ENCODE results near the gene RASSF1.

RASSF1 gene

GRCh38 chr3:50341537-50341936 is 901 bp upstream of the RASSF1 start:
- Mint-ChIP-seq H3K4me3 (peak overlapping the region; percentile 89), H3K27ac (peak overlapping the region; percentile 99), H3K9me3 (no peaks in the 10 kb centered on the region), H3K36me3 (peaks cover 16% of the 10 kb centered on the region), H3K4me1 (peaks cover 49% of the 10 kb centered on the region), H3K27me3 (no peaks in the 10 kb centered on the region)
- no peak for ATAC-seq

DNA sequence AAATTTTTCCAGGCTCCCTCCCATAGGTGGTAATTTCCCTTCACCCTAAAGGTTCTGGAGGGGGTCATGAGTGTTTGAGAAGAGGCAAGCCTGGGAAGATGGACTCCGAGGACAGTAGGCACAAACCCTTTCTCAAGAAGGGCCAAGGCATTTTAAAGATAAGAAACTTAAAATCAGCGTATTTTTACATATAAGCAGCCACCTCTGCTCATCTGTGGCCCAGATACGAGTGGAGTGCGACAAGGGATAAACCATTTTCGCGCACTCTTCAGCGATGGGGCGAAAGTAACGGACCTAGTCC is 539 bp downstream of the RASSF1 start:
- H3K4me1 Mint-ChIP-seq, result peaks cover 51% of the 10 kb centered on the region

GRCh38 chr3:50339485-50340146 is 1.0 kb downstream of the RASSF1 start:
- H3K9me3 Mint-ChIP-seq, result no peaks in the 10 kb centered on the region
- no peaks in the 10 kb centered on the region for H3K27me3 Mint-ChIP-seq
- peaks cover 52% of the 10 kb centered on the region for H3K4me1 Mint-ChIP-seq
- peak overlapping the region; percentile 99 for H3K27ac Mint-ChIP-seq
- H3K4me3 Mint-ChIP-seq, result peak overlapping the region; percentile 89
- no peak for ATAC-seq
- peaks cover 18% of the 10 kb centered on the region for H3K36me3 Mint-ChIP-seq

More for the DNA sequence above, 539 bp downstream of the RASSF1 start:
- peaks cover 18% of the 10 kb centered on the region for H3K36me3 Mint-ChIP-seq
- H3K27me3 Mint-ChIP-seq, result no peaks in the 10 kb centered on the region
- no peaks in the 10 kb centered on the region for H3K9me3 Mint-ChIP-seq
- H3K27ac Mint-ChIP-seq, result peak overlapping the region; percentile 99
- H3K4me3 Mint-ChIP-seq, result peak overlapping the region; percentile 89
- no peak for ATAC-seq

- no peaks in the 10 kb centered on the region for H3K9me3 Mint-ChIP-seq
- H3K4me1 Mint-ChIP-seq, result peaks cover 56% of the 10 kb centered on the region
- peaks cover 18% of the 10 kb centered on the region for H3K36me3 Mint-ChIP-seq
- H3K27me3 Mint-ChIP-seq, result no peaks in the 10 kb centered on the region
- peak overlapping the region; percentile 89 for H3K4me3 Mint-ChIP-seq
- H3K27ac Mint-ChIP-seq, result peak overlapping the region; percentile 99
- no peak for ATAC-seq
Observed at GRCh38 chr3:50338965-50339364, 1.7 kb downstream of the RASSF1 start.

DNA sequence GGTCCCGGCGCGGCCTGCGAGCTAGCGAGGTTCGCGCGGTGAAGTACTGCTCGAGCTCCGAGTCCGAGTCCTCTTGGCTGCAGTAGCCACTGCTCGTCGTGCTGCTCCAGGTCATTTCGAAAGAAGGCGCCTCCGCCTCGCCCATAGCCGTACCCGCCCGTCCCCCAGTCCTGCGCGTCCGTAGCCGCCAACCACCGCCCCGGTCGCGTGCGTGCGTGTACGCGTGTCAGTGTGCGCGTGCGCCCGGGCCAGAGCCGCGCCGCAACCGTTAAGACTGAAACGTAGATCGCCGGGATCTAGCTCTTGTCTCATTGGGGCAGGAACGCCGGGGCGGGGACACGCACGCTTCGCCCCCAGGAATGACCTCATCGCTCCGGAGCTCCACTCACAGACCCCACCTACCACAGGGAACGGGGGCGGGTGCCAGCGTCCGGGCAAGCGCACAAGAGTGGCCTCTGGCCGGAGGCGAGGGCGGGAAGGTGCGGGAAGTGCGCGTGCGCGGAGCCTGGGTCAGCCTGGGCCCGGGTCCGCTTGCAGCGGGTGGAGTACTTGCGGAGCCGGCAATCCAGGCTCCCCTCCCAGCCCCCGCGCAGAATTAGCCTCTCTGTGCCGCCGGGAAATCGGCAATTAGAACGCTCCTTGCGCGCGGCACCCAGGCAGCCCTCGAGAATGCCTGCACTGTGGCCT is 3.3 kb downstream of the RASSF1 start:
- Mint-ChIP-seq H3K36me3 (peaks cover 21% of the 10 kb centered on the region), H3K27ac (peak overlapping the region; percentile 99), H3K4me1 (peaks cover 53% of the 10 kb centered on the region), H3K27me3 (no peaks in the 10 kb centered on the region), H3K9me3 (no peaks in the 10 kb centered on the region), H3K4me3 (peak overlapping the region; percentile 89)
- ATAC-seq, result peak; percentile 91

GRCh38 chr3:50336452-50337174 is 4.0 kb downstream of the RASSF1 start:
- peak; percentile 51 for ATAC-seq
- no peaks in the 10 kb centered on the region for H3K27me3 Mint-ChIP-seq

DNA sequence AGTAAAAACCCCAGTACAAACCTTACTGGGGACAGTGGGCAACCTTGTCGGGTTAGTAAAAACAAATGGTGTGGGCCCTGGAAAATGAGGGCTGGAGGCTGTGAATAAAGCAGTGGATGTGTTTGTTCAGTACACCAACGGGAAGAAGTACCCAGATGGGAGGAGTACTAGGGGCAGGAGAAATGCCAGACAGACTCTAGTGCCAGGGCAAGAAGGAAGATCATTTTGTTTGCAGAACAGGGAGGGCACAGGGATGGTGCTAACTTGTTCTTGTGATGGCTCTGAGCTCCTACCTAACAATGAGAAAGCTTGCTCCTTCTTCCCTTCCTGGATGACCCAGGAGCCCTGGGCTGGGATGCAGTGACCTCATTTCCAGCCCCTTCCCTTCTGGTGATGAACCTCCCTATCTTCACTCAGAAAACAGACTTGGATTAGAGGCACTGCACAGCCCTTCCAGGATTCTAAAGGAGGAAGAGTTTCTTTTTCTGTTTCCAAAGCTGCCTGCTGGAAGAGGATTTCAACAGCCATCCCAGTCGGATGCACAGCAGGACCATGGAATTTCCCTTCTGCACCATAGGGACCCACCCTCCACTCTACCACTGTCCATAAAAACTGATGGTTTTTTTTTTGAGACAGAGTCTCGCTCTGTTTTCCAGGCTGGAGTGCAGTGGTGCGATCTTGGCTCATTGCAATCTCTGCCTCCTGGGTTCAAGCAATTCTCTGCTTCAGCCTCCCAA is 6.1 kb downstream of the RASSF1 start:
- Mint-ChIP-seq H3K9me3 (no peaks in the 10 kb centered on the region), H3K27ac (no peak overlapping the region), H3K36me3 (peaks cover 33% of the 10 kb centered on the region), H3K4me3 (no peak overlapping the region), H3K4me1 (peaks cover 42% of the 10 kb centered on the region), H3K27me3 (no peaks in the 10 kb centered on the region)
- no peak for ATAC-seq

More at GRCh38 chr3:50336452-50337174, 4.0 kb downstream of the RASSF1 start:
- no peaks in the 10 kb centered on the region for H3K9me3 Mint-ChIP-seq
- peak overlapping the region; percentile 99 for H3K27ac Mint-ChIP-seq
- peaks cover 25% of the 10 kb centered on the region for H3K36me3 Mint-ChIP-seq
- peak overlapping the region; percentile 89 for H3K4me3 Mint-ChIP-seq
- H3K4me1 Mint-ChIP-seq, result peaks cover 53% of the 10 kb centered on the region

DNA sequence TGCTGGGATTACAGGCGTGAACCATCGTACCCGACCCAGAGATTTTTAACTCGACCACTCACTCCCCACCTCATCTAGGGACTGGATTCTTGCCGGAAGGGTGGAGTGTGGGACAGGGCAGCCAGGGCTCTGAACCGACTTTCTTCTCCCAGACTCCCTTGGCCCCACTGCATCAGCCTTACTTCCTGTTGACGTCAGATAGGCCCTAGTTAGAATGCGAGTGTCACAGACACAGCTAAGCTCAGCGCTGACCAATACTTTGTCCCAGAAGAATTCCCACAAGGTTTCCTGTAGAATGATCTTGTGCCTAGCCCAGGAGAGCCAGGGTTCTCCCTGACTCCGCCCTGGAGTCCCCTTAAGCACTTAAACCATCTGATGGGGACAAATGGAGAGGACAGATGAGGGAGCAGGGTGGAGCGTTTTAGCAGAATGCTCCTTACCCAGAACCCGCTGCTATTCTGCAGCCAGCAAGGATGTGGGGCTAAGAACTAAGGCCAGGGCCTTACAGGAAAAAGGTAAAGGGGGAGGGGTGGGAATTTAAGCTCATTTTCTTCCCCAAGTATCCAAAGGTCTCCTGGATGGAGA is 6.8 kb downstream of the RASSF1 start:
- peaks cover 27% of the 10 kb centered on the region for H3K36me3 Mint-ChIP-seq
- no peaks in the 10 kb centered on the region for H3K9me3 Mint-ChIP-seq
- H3K4me1 Mint-ChIP-seq, result peaks cover 35% of the 10 kb centered on the region
- no peak overlapping the region for H3K4me3 Mint-ChIP-seq
- no peak overlapping the region for H3K27ac Mint-ChIP-seq
- ATAC-seq, result no peak
- H3K27me3 Mint-ChIP-seq, result no peaks in the 10 kb centered on the region

- H3K27me3 Mint-ChIP-seq, result no peaks in the 10 kb centered on the region
- H3K27ac Mint-ChIP-seq, result no peak overlapping the region
- H3K4me1 Mint-ChIP-seq, result peaks cover 43% of the 10 kb centered on the region
- no peak for ATAC-seq
- no peaks in the 10 kb centered on the region for H3K9me3 Mint-ChIP-seq
- no peak overlapping the region for H3K4me3 Mint-ChIP-seq
- peaks cover 19% of the 10 kb centered on the region for H3K36me3 Mint-ChIP-seq
Observed at GRCh38 chr3:50331364-50331907, 9.2 kb downstream of the RASSF1 start.

- no peak overlapping the region for H3K27ac Mint-ChIP-seq
- peaks cover 41% of the 10 kb centered on the region for H3K4me1 Mint-ChIP-seq
- no peaks in the 10 kb centered on the region for H3K27me3 Mint-ChIP-seq
- no peak overlapping the region for H3K4me3 Mint-ChIP-seq
- H3K9me3 Mint-ChIP-seq, result no peaks in the 10 kb centered on the region
- no peak for ATAC-seq
- H3K36me3 Mint-ChIP-seq, result peaks cover 20% of the 10 kb centered on the region
Observed at GRCh38 chr3:50330330-50330729, 10.3 kb downstream of the RASSF1 start.

GRCh38 chr3:50327943-50328691 is 12.5 kb downstream of the RASSF1 start, which contains the start of gene TUSC2:
Gene TUSC2, minus strand, starts transcription at chr3:50328223. Its CDS starts 124 bp downstream, at chr3:50328099.
- peaks cover 47% of the 10 kb centered on the region for H3K4me1 Mint-ChIP-seq
- peak within 1 kb of the TSS; percentile 85 for H3K27ac Mint-ChIP-seq
- H3K36me3 Mint-ChIP-seq, result peaks cover 30% of the 10 kb centered on the region
- H3K4me3 Mint-ChIP-seq, result peak within 1 kb of the TSS; percentile 83
- peak; percentile 96 for ATAC-seq
- H3K27me3 Mint-ChIP-seq, result no peaks in the 10 kb centered on the region
- no peaks in the 10 kb centered on the region for H3K9me3 Mint-ChIP-seq

GRCh38 chr3:50327129-50327528 is 13.5 kb downstream of the RASSF1 start:
- no peaks in the 10 kb centered on the region for H3K27me3 Mint-ChIP-seq
- H3K4me1 Mint-ChIP-seq, result peaks cover 56% of the 10 kb centered on the region
- ATAC-seq, result no peak
- H3K27ac Mint-ChIP-seq, result peak overlapping the region; percentile 85
- H3K4me3 Mint-ChIP-seq, result peak overlapping the region; percentile 83
- no peaks in the 10 kb centered on the region for H3K9me3 Mint-ChIP-seq
- peaks cover 26% of the 10 kb centered on the region for H3K36me3 Mint-ChIP-seq

DNA sequence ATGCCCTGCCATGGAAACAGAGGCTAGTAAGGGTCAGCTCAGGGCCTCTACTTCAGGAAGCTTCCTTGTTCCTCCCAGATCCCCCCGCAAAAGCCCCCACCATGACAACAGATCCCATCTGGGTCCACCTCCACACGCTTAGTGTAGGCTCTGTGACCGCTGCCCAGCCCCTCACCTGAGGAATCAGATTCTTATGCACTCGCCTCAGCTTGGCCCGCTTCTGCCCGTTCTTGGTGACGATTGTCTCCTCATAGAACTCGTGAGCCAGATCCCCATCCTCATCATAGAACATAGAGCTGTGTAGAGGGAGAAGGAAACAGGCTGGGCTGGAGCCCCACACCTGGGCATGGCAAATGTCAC is 14.5 kb downstream of the RASSF1 start:
- Mint-ChIP-seq H3K4me1 (peaks cover 56% of the 10 kb centered on the region), H3K27ac (no peak overlapping the region), H3K36me3 (peaks cover 24% of the 10 kb centered on the region), H3K27me3 (no peaks in the 10 kb centered on the region), H3K4me3 (peak overlapping the region; percentile 9), H3K9me3 (no peaks in the 10 kb centered on the region)
- no peak for ATAC-seq

Data from stimulated activated memory B cell treated with anti-CD40 and anti-IgM and Interleukin-4, amounts not matched to agents 10 μg/mL and 1 μg/mL and 100 μg/mL, for 72 hours (primary cell).